ENCODE results near the gene MACROD1.
"Not testable (repeated sequence)": the region's sequence is repeated elsewhere in the genome, so short reads cannot be mapped to it uniquely, and the experiment has no call there.

MACROD1 gene

DNA sequence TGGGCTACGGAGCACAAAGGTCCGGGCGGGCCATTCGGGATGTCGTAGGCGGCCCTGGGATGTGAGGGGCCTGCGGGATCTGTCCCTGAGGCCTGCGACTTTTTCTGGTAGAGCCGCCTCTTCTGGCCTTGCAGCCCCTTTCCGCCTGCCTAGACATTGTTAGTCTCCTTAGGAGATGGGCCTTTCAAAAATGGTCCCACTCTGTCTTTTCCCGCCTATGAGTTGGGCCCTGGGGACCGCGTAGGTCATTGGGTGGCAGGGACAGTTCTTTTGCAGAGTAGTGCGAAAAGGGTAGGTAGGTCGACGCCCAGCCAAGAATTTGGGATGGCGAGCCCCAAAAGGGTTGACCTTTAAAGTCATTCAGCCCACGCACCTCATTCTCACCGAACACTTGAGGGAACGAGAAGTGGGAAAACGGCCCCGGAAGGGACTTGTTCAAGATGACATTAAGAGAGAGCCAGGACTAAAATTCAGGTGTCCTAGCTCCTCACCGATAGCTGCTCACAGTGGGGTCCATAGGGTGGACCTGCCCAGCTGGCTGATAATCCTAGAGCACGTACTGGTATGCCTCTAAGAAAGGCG is 178.9 kb downstream of the MACROD1 start:
- DNase-seq: no peak

DNA sequence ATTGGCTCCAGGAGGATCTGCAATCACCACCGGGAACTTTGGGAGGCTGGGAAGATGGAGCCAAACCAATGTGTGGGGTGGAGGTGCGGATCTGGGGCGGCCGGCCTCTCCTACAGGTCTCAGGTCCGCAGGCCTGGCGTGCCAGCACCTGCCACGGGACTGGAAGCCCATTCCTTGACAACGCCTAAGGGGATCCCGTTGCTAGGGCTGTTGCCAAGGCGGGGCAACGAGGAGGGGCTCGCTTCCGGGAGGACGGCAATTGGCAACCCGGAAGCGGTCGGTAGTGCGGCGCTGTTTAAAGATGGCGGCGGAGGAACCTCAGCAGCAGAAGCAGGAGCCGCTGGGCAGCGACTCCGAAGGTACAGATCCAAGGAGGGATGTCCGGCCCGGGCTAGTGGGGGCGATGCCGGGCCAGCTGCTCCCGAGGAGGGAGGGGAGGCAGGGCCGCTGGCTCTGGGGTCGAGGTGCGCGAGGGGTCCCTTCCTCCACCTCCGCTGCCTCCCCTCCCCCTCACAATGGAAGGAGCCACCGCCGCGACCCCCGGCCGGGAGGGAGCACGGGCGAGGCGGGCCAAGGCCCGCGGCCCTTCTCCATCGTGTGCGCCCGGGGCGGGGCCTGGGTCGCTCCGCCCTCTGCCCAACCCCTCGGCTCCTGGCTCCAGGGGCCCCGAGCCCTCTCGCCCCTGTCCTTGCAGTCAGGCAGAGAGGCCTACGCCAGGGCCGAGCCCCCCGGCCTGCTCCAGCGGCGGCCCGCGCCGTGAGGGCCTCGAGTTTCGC is 179.6 kb downstream of the MACROD1 start, which contains the start of gene OTUB1:
OTUB1 (plus strand) TSS at position 283 of the 776 bp plus-strand sequence; CDS start at position 302, 19 bp downstream.
- peak; percentile 89 for DNase-seq

DNA sequence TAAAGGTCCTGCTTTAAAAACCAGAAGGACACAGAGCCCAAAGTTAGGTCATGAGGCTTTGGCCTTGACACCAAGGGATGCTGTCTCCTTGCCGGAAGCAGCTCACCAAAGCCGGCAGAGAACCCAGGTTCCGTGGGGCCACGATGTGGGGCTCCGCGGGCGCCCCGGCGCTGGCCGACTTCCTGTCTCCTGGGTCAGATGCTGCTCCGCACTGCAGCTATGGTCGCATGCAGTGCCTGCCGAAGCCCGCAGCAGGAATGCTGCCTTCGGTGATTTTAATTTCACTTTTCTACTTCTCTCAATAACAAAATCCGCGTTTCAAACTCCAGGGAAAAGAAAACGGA is 180.1 kb downstream of the MACROD1 start:
- no peak for DNase-seq

DNA sequence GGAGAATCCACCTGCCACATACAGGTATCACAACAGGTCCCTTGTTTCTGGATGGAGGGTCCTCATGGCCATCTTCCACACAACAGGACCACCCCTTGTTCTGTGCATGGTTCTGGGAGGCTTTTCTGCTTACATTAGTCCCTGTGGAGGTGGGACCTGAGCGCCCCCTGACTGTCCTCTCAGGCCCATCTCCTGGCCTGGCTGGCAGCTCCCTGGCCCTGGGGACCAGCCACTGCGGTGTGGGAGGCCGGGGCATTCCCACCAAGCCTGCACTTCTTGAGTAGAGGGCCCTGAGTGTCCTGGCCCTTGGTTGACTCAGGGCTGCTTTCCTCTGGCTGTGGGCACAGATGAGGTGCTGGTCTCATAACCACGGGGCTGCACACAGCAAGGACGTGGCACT is 186.5 kb downstream of the MACROD1 start:
- no peak for DNase-seq

DNA sequence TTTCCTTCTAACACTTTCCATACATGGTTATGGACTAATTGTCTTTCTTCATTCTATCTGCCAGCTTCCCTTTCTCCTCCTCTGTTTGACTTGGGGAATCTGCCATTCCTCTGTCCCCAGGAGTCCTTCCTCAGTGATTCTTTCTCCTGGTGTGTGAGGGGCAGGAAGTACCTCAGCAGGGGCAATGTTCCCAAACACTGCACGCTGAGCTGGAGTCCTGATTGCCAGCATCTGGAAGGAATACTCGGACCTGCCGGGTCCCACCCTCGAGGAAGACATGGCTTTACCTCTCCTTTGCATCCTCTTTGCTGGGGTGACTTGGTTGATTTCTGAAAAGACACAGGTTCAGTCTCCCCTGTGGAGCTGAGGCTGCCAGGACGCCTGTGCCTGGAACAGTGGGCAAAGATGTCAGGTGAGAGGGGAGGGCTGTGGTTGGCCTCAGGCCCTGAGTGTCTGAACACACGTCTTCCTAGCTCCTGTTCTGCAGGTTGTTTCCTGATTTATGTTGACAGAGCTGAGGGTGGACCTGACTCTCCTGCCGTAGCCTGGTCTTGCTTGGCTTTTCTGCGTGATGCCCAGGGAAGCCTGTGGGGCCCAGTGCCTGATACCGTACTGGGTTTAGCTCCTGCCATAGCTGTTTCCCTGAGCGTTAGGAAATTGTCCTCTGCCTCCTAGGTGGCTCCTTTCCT is 187.2 kb downstream of the MACROD1 start:
- DNase-seq: no peak

DNA sequence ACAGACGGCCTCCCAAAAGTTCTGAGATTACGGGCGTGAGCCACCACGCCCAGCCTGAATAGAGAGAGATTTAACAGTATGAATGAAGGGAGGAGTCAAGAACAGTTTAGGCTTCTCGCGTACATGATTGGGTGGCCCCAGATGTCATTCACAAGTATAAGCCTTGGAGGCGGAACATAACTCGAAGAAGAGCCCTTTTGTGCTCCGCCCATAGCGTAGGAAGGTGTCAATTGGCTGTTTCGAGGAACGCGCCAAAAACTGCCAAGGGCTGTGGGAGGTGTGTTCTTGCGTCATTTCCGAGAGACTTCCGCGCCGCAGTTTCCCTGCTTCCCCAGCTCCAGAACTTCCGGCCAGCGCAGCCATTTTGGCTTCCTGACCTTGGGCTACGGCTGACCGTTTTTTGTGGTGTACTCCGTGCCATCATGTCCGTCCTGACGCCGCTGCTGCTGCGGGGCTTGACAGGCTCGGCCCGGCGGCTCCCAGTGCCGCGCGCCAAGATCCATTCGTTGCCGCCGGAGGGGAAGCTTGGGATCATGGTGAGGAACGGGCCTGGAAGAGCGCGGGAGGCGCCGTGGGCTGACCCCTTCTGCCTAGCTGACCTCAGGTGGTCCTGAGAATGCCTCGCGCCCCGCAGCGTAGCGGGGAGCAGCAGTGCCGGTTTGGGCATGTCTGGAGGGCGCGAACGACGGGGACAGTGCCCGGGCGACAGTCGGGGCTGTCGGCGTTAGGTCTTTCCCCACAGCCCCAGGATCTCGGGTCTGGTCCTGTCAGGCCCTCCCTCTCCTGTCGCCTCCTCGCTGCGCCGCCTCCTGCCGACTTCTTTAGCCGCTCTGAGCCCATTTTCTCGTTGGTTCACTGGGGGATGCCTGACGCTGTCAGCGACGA is 191.4 kb downstream of the MACROD1 start, which contains the start of gene COX8A:
COX8A (plus strand) TSS at position 362 of the 885 bp plus-strand sequence; CDS start at position 423, 61 bp downstream.
- DNase-seq: peak; percentile 99

DNA sequence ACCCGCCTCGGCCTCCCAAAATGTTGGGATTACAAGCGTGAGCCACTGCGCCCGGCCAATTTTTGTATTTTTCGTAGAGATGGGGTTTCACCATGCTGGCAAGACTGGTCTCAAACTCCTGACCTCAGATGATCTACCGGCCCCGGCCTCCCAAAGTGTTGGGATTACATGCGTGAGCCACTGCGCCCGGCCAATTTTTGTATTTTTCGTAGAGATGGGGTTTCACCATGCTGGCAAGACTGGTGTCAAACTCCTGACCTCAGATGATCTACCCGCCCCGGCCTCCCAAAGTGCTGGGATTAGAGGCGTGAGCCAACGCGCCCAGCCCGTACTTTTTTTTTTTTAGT is 192.0 kb downstream of the MACROD1 start:
- not testable (repeated sequence) for DNase-seq

DNA sequence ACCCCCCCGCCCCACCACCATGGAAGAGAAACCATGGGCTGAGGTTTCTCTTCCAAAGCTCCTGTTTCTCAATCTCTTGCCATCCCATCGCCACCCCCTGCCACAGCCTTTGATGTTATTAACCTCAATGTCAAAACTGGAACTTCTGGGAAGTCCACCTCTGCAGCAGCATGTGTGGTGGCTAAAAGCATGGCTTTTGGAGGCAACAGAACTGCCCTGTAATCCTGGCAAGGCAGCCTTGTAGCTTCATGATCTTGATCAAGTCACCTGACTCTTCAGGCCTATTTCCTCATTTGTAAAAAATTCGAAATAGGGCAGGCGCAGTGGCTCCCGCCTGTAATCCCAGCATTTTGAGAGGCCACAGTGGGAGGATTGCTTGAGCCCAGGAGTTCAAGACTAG is 195.0 kb downstream of the MACROD1 start:
- DNase-seq: no peak

DNA sequence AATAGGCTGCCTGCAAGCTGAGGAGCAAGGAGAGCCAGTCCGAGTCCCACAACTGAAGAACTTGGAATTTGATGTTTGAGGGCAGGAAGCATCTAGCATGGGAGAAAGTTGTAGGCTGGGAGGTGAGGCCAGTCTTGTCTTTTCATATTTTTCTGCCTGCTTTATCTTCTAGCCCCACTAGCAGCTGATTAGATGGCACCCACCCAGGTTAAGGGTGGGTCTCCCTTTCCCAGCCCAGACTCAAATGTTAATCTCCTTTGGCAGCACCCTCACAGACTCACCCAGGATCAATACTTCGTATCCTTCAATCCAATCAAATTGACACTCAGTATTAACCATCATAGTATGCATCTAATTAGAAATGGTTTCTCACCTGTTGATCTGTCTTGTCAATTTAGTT is 196.5 kb downstream of the MACROD1 start:
- DNase-seq: no peak

DNA sequence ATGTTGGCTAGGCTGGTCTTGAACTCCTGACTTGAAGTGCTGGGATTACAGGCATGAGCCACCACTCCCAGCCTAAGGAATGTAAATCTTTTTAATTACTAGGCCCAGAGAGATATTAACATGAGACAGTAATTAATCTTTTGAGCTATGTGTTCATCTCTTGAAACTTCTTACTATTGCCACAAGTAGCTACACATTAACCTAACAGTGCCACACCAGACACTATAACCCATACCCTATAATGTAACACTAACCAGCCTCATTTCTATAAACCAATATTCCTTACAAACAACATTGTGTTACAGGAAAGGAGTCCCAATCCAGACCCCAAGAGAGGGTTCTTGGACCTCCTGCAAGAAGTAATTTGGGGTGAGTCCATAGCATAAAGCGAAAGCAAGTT is 199.5 kb downstream of the MACROD1 start:
- DNase-seq: no peak

DNA sequence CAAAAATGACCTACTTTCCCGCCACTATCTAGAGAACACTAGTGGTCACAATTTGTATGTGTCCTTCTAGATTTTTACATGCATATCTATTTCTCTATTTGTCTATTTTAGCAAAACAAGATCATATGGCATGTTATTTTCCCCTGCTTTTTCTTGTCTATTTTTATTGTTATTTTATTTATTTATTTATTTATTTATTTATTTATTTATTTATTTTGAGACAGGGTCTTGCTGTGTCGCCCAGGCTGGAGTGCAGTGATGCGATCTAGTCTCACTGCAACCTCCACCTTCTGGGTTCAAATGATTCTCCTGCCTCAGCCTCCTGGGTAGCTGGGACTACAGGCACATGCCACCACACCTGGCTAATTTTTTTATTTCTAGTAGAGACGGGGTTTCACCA is 202.0 kb downstream of the MACROD1 start:
- DNase-seq: not testable (repeated sequence)

DNA sequence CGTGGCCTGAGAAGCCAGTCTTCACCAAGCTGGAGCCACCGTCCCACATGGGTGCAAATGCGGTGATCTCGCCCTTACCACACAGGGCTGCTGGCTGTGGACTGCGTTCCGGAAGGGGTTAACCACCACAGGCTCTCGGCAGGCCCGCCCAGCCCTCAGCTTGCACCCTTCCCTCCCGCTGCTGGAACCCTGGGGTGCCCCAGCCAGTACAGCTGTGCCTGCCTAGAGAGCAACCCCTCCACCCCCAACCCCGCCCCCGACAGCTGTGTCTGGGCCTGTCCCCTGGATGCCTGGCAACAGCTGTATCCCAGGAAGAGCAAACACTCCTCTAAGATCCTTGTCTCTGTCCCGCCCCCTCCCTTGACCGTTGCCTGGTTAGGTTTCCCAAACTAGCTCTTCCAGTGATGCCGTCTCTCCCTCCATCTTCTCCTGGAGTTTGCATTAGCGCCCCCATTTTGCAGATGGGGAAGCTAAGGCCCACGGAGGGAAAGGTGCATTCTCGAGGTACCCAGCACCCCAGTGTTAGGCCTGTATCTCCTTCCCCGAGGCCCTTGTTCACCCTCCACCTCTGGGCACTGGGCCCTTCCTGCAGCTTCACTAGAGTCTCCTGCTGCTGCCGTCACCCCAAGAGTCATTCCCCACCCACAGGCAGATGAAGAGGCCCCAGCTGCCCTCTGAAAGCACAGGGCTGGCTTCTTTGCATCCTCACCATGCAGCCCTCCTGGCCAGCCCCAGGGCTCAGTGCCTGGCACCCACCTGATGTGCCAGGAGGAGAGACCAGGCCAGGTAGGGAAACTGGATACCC is 204.1 kb downstream of the MACROD1 start:
- DNase-seq: no peak

DNA sequence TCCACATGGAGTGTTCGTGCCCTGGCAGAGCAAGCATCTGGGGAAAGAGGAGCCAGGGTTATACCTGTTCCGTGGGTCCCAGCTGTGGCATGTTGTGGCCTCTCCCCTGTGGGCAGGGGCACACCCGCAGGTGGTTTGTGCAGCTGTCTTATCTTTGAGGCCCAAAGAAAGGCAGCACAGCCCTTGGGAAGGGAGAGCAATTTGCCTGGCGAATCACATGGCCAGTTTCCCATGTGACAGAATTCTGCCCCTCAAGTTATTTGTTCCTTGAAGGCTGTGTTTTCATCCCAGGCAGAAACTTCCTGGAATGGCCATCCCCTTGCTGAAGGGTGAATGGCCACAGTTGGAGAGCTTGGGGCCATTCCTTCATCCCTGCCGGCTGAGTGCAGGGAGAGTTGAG is 207.9 kb downstream of the MACROD1 start:
- DNase-seq: no peak

DNA sequence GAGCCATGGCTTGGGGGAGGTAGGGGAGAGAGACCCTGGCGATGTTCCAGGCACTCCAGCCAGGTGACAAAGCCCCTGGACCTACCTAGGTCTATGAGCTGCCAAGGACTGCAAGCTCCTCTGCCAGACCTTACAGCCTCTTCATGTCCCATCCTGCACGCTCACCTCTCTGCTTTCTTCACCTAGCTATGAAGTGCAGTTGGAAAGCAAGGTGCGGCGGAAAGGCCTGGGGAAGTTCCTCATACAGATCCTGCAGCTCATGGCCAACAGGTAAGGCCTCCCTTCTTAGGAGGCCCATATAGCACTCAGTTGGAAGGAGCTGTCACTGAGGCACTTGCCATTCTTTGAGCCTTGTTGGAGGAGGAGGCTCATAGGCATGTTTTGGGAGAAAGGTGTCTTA is 213.3 kb downstream of the MACROD1 start:
- DNase-seq: no peak

DNA sequence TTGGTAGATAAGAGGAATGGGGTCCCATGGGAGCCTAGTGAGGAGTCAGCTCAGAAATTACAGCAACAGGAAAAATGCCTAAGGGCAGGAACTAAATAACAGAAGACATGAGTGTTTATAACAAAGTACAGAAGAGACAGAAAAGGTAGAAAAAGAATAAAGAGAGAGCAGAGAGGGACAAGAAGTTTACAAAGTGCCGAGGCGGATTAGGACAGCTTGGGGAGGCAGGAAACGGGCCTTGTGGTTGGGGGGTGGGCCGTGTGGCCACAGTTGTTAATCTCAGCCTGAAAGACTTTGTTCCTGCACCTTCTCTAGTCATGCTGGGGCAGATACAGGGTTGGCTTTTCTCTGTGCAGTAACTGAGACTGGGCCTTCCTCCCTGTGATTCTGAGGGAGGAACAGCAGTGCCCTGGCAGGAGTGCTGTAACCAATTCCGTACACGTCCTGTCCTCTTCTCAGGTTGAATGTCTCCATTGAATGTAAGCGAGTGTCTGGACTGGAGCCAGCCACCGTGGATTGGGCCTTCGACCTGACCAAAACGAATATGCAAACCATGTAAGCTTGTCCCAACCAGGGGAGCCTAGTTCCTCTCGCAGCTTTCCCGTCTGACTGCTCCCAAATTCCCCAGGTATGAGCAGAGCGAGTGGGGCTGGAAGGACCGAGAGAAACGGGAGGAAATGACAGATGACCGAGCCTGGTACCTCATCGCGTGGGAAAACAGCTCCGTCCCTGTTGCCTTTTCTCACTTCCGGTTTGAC is 214.0 kb downstream of the MACROD1 start:
- no peak for DNase-seq

Measured in NCI-H1436 (cell line).